ENCODE data around the gene BMPER. TPM values are rescaled to one million over a fixed set of nuclear protein-coding genes. Genes with fewer than 3 reads are reported as not detected.

The BMPER gene
- total and polyA plus RNA-seq, 10 of the 15 experiments (the other 5 are each of a cell fraction or from before 2014, with no cell fraction given), result 0.02 to 0.08 TPM; not detected in 8

DNA sequence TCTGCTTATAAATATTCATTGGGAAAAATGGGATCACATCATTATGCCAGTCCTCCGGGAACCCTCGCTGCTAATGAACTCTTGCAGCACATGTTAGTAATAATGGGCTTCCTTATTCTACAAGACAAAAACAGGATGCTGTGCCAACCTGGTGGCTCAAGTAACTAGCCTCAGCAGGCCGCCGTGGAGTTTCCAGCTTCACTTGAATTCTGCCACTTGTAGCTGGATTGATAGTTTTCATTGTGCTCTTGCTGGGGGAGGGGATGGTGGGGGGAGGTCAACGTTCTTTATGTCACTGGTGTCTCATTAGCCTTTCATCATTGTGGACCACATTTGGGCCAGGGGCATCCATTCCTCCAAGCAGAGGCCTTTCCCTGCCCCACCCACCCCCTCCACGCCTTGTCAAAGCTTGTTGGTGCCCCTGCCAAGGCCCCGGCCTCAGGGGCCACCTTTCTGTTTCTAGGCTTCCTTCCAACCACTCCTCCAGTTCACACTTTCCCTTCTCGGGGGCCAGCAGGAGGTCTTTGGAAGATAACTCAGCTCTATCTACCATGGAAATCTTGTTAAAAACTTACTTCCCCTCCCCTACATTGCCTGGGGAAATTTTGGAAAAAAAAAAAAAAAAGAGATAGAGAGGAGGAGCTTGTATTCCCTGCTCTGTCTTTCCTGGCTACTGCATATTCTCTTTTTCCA lies 153.9 kb downstream of the BMPER start:
- H2AFZ ChIP-seq (ENCODE audit: control insufficient read depth, low read depth, low read length), result no peak overlapping the region
- ATAC-seq, result no peak
- H3K9me3 ChIP-seq (replicated peaks; ENCODE audit: control insufficient read depth, insufficient read depth, low read length), result no peaks in the 10 kb centered on the region
- DNase-seq (ENCODE audit: low read depth, low spot score), result no peak
- ChIA-PET SMC1A (ENCODE audit: uncharacterized antibody, unreplicated experiment) (no interaction called here), CTCF (interaction anchor here (2.0 kb wide), 1 partner anchor 9 kb away, joined by 4 read pairs; no protein-coding TSS in a partner anchor), POLR2A (no interaction called here), RAD21 (ENCODE audit: unreplicated experiment) (no interaction called here)
- WGBS (ENCODE audit: insufficient coverage, insufficient replicate concordance, low lambda C conversion rate, missing lambda C conversion rate), result 24% methylated on average over 7 of the region's 8 CpGs
- no peak overlapping the region for H3K4me2 ChIP-seq (ENCODE audit: control insufficient read depth, insufficient read depth)
- TF ChIP-seq KAT2A (conservative IDR thresholded peaks at IDR 0.05; ENCODE audit: control insufficient read depth, low read depth, low read length) (no peak), CBX3 (IDR thresholded peaks at IDR 0.05; ENCODE audit: borderline replicate concordance, low read depth) (no peak), SUZ12 (IDR thresholded peaks at IDR 0.05; ENCODE audit: unreplicated experiment) (no peak), PAX8 (IDR thresholded peaks at IDR 0.05) (no peak), MEF2B (IDR thresholded peaks at IDR 0.05; ENCODE audit: partially characterized antibody, poor library complexity, severe bottlenecking) (no peak), CBX5 (IDR thresholded peaks at IDR 0.05; ENCODE audit: low read depth) (no peak), PAX5 (IDR thresholded peaks at IDR 0.05; ENCODE audit: borderline replicate concordance, low read depth, low read length) (no peak), MYC (IDR thresholded peaks at IDR 0.05; ENCODE audit: insufficient read depth, insufficient read length, insufficient replicate concordance, low read length, severe bottlenecking) (no peak)
- TF ChIP-seq, protein P1, sequence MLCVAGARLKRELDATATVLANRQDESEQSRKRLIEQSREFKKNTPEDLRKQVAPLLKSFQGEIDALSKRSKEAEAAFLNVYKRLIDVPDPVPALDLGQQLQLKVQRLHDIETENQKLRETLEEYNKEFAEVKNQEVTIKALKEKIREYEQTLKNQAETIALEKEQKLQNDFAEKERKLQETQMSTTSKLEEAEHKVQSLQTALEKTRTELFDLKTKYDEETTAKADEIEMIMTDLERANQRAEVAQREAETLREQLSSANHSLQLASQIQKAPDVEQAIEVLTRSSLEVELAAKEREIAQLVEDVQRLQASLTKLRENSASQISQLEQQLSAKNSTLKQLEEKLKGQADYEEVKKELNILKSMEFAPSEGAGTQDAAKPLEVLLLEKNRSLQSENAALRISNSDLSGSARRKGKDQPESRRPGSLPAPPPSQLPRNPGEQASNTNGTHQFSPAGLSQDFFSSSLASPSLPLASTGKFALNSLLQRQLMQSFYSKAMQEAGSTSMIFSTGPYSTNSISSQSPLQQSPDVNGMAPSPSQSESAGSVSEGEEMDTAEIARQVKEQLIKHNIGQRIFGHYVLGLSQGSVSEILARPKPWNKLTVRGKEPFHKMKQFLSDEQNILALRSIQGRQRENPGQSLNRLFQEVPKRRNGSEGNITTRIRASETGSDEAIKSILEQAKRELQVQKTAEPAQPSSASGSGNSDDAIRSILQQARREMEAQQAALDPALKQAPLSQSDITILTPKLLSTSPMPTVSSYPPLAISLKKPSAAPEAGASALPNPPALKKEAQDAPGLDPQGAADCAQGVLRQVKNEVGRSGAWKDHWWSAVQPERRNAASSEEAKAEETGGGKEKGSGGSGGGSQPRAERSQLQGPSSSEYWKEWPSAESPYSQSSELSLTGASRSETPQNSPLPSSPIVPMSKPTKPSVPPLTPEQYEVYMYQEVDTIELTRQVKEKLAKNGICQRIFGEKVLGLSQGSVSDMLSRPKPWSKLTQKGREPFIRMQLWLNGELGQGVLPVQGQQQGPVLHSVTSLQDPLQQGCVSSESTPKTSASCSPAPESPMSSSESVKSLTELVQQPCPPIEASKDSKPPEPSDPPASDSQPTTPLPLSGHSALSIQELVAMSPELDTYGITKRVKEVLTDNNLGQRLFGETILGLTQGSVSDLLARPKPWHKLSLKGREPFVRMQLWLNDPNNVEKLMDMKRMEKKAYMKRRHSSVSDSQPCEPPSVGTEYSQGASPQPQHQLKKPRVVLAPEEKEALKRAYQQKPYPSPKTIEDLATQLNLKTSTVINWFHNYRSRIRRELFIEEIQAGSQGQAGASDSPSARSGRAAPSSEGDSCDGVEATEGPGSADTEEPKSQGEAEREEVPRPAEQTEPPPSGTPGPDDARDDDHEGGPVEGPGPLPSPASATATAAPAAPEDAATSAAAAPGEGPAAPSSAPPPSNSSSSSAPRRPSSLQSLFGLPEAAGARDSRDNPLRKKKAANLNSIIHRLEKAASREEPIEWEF (IDR thresholded peaks at IDR 0.05; ENCODE audit: insufficient replicate concordance, low read depth, low read length), result no peak
- H3K9ac ChIP-seq (ENCODE audit: control insufficient read depth, insufficient read depth, low read length), result no peak overlapping the region
- intact Hi-C loops (cut with micrococcal nuclease; ENCODE audit: unreplicated experiment) (no loop called here), in situ Hi-C loops (cut with MboI) (no loop called here)
- no peak overlapping the region for H3K27ac ChIP-seq (ENCODE audit: control insufficient read depth, insufficient read depth)
- no peak for FAIRE-seq
- H4K20me1 ChIP-seq (ENCODE audit: control insufficient read depth, insufficient read depth), result no peaks in the 10 kb centered on the region
- H3K4me1 ChIP-seq (ENCODE audit: control insufficient read depth, insufficient read depth, low read length), result no peaks in the 10 kb centered on the region
- no peaks in the 10 kb centered on the region for H3K36me3 ChIP-seq (ENCODE audit: control insufficient read depth in 2 of 2, insufficient read depth in 2 of 2, low read length in 1 of 2)
- no peaks in the 10 kb centered on the region for H3K27me3 ChIP-seq (replicated peaks in 1 of 2; ENCODE audit: control insufficient read depth in 2 of 2, insufficient read depth in 2 of 2, low read length in 1 of 2)
- no TSS peak for BruUV-seq (replicated peaks)
- H3K4me3 ChIP-seq, result no peak overlapping the region
- no peaks in the 10 kb centered on the region for H3K79me2 ChIP-seq (ENCODE audit: control insufficient read depth, insufficient read depth, low read length)
